ENCODE results near the gene CLMN.
"Not testable (repeated sequence)": the region's sequence is repeated elsewhere in the genome, so short reads cannot be mapped to it uniquely, and the experiment has no call there.

The CLMN gene

GRCh38 chr14:95207475-95208233, 112.1 kb downstream of the CLMN start:
- no peak overlapping the region for H3K4me3 ChIP-seq (ENCODE audit: low read depth, low read length)
- TF ChIP-seq CTCF (IDR thresholded peaks at IDR 0.05; ENCODE audit: low read depth, low read length): no peak

GRCh38 chr14:95206534-95206933, 113.2 kb downstream of the CLMN start:
- TF ChIP-seq CTCF (IDR thresholded peaks at IDR 0.05; ENCODE audit: low read depth, low read length): no peak
- no peak overlapping the region for H3K4me3 ChIP-seq (ENCODE audit: low read depth, low read length)

GRCh38 chr14:95204705-95205104, 115.0 kb downstream of the CLMN start:
- TF ChIP-seq CTCF (IDR thresholded peaks at IDR 0.05; ENCODE audit: low read depth, low read length): no peak

GRCh38 chr14:95201745-95202144, 118.0 kb downstream of the CLMN start:
- H3K4me3 ChIP-seq (ENCODE audit: low read depth, low read length): not testable (repeated sequence)

More at GRCh38 chr14:95204705-95205104, 115.0 kb downstream of the CLMN start:
- no peak overlapping the region for H3K4me3 ChIP-seq (ENCODE audit: low read depth, low read length)

GRCh38 chr14:95200404-95200803, 119.3 kb downstream of the CLMN start:
- no peak for TF ChIP-seq CTCF (IDR thresholded peaks at IDR 0.05; ENCODE audit: low read depth, low read length)
- H3K4me3 ChIP-seq (ENCODE audit: low read depth, low read length): no peak overlapping the region

- no peak overlapping the region for H3K4me3 ChIP-seq (ENCODE audit: low read depth, low read length)
- TF ChIP-seq CTCF (IDR thresholded peaks at IDR 0.05; ENCODE audit: low read depth, low read length): no peak
Observed at GRCh38 chr14:95199298-95199983, 120.3 kb downstream of the CLMN start.

- no peak overlapping the region for H3K4me3 ChIP-seq (ENCODE audit: low read depth, low read length)
- no peak for TF ChIP-seq CTCF (IDR thresholded peaks at IDR 0.05; ENCODE audit: low read depth, low read length)
Observed at GRCh38 chr14:95198320-95198719, 121.4 kb downstream of the CLMN start.

Measured in WI38 (cell line).